ENCODE results near the gene MAPK8. TPM values are rescaled to one million over a fixed set of nuclear protein-coding genes. Genes with fewer than 3 reads are reported as not detected.

MAPK8 gene
- total RNA-seq (ENCODE audit: low replicate concordance) = 13.2 and 35.4 TPM in 2 replicates

DNA sequence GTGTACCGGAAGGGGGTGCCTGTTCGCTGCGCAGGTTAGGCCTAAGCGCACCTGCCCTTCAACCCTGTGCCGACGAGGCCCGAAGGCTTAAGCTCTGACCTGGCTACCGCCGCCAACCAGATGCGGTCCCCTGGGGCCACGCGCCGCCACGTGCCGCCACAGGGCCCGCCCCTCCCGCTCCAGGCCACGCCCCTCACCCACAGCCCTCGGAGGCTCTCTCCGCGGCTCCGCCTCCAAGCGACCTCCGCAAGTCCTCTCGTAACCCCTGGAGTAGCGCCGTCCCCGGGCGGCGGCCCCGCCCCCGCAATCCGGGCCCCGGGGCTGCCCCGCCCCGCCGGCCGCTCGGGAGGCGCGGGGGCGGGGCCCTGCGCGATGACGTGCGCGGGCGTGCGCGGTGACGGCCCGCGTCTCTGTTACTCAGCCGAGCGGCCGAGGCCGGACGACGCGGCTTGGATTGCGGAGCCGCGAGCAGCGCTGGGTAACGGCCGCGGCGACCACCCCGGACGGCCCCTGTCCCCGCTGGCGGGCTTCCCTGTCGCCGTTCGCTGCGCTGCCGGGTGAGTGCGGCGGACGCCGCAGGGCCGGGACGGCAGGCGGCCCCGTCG, at the start of gene MAPK8:
Gene MAPK8 (plus strand): TSS at position 413 of the 605 bp plus-strand sequence. CDS start 94,984 bp downstream, outside the sequence.

DNA sequence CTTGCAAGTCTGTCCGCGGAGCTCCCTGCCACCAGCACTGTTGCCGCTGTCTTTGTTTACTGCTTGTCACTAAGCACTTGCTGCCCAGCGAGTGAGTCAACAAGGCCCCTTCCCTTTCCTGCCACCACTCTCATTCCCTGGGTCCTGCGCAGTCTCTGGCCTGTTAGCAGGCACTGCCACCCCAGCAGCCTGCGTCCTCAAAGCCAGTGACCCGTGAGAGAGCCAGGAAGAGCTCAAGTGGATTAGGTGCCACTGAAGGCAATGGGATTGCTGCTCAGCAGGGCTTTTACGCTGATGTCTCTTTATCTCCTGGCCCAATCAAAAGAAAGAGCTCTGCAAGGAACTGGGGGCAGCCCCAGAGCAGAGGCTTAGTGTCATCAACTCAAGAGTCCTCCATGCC, 31.8 kb upstream of the MAPK8 start, which contains the start of gene FRMPD2:
Gene FRMPD2 (minus strand): TSS at position 61 of the 400 bp plus-strand sequence. CDS start 129 bp downstream, outside the sequence.

Other genes with a start within 250 kb of the MAPK8 start
- 0.08 TPM in 1 of 2 replicates, not detected in the other for gene FRMPD2, start 32.0 kb upstream of the MAPK8 start, total RNA-seq (ENCODE audit: low replicate concordance)